SK-MEL-5 (cell line): ENCODE results near the gene RYR2. TPM values are rescaled to one million over a fixed set of nuclear protein-coding genes. Genes with fewer than 3 reads are reported as not detected.

ENCODE experiments used
- DNase-seq: peaks from one replicate; pipeline ENCODE4 v3.0.0-alpha.2; 2016; ENCODE audit warnings: low read depth, low spot score
- in situ Hi-C: cut with HindIII; loops from 2 replicates; pipeline ENCODE4 v1.10.0; 2016; ENCODE audit warnings: low sequenced_read_pairs, high pct_unique_total_duplicates, low pct_unique_long_range_greater_than_20kb
- total RNA-seq: library from RNA; depleted of rRNA; stranded (reverse); fragments of >200 nt; shearing (Covaris generic); gene quantifications from 2 replicates; pipeline ENCODE4 v1.2.3, GENCODE V29; 2014

The RYR2 gene
- total RNA-seq, 1 experiment from 2014 or later, result 0.29 TPM

DNA sequence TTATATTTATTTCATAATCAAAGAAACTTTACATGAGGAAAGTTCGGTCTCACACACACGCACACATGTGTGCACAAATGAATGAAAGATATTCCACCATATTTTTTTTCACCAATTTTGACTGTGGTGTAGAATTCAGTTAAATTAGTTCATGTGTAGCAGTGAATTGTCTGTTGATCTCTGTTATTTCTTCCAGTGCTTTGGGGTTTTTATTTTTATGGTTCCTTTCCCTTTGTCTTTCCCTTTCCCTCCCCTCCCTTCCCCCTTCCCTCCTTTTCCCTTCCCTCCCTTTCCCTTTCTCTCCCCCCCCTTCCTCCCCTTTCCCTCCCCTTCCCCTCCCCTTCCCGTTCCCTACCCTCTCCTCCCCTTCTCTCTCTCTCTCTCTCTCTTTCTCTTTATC, 8.9 kb downstream of the RYR2 start:
- DNase-seq, result no peak
- in situ Hi-C loops, result no loop called here

DNA sequence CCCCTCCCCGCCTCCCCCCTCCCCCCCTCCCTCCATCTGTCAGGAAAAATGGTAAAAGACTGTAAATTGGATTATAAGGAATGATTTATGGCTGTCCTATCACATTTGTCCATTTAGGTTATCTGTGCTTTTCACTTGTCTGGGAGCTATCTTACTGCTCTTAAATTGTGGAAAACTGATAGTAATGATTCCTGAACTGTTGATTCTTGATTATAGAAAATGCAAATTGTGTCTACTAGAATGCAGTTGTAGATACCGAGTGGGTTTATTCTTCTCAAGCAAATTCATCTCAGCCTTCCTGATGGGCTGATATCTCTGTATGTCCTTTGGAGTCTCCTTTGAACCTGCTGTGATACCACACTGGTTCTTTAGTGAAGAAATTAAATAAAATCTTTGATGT, 12.3 kb downstream of the RYR2 start:
- DNase-seq, result no peak
- in situ Hi-C loops, result no loop called here

DNA sequence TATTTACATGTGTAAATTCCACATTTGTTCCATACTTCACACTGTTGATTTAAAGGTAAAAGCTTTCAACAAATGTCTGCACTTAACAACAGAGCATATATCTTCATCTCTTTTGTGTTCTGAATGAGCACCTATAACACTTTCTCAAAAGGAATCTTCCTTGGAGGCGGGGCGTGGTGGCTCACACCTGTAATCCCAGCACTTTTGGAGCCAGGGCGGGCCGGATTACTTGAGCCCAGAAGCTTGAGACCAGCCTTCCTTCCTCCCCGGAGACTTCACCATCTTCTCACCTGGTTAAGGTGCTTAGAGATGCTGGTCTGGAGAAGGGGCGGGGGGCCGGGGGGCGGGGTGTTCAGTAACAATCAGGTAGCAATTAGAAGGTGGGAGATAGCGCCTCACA, 16.5 kb downstream of the RYR2 start:
- DNase-seq, result no peak
- in situ Hi-C loops, result no loop called here

DNA sequence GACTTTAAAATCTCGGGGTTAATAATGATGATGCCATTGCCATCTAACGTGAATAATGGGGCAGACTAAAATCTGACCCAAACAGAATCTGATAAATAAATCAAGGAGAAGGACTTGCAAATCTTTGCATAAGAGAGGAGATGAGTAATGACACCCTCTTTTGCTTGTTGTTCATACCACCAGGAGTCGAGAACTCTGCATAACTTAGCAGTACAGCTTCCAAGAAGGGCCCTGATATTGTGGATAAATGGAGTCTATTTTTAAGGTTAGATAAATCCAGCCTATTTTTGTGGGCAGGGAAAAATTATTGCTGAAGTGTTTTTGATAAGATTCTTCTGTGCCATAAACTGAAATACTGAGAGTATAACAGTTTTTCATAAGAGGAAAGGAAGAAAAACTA, 17.3 kb downstream of the RYR2 start:
- in situ Hi-C loops, result no loop called here
- DNase-seq, result no peak

DNA sequence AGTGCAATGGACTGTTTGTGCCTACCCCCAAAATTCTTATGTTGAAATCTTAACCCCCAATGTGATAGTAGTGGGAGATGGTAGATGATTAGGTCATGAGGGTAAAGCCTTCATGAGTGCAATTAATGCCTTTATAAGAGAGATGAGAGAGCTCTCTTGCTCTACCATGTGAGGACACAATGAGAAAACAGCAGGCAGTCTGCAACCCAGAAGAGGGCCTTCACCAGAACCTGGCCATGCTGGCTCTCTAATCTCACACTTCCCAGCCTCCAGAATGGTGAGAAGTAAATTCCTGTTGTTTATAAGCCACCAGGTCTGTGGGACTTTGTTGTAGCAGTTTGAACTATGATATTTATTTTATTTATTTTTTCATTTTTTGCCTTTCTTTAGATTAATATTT, 21.0 kb downstream of the RYR2 start:
- DNase-seq, result no peak
- in situ Hi-C loops, result no loop called here

DNA sequence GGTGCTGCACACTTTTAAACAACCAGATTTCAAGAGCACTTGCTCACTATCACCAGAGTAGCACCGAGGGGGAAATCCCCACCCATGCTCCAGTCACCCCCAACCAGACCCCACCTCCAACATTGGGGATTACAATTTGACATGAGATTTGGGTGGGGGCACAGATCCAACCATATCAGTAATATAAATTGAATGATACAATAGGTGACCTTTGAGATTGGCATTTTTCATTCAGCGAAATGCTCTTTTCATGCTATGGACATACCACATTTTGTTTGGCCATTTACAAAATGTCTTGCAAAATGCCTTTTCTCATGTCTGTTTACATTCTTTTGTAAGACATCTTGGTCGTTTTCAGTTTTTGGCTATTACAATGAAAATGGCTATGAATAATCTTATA, 23.9 kb downstream of the RYR2 start:
- in situ Hi-C loops, result no loop called here

DNA sequence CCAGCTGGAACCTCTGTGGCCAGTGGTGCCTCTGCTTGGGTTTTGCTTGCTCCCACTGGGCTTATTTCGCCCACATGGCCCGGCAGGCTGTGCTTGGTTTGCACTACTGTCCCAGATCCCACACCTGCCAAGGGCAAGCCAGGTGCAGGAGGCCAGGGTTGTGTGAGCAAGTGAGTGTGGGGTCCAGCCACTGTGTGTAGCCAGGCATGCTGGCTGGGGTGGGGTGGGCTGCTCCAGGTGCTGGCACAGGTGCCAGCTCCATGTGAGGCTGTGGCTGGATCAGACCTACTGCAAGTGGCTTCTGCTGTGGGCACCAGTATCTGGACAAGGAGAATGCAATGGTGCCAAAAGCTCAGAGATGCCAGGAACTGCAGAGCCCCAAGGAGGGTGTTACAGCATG, 28.5 kb downstream of the RYR2 start:
- no peak for DNase-seq
- in situ Hi-C loops, result no loop called here

More for the DNA sequence above, 23.9 kb downstream of the RYR2 start:
- DNase-seq, result no peak

DNA sequence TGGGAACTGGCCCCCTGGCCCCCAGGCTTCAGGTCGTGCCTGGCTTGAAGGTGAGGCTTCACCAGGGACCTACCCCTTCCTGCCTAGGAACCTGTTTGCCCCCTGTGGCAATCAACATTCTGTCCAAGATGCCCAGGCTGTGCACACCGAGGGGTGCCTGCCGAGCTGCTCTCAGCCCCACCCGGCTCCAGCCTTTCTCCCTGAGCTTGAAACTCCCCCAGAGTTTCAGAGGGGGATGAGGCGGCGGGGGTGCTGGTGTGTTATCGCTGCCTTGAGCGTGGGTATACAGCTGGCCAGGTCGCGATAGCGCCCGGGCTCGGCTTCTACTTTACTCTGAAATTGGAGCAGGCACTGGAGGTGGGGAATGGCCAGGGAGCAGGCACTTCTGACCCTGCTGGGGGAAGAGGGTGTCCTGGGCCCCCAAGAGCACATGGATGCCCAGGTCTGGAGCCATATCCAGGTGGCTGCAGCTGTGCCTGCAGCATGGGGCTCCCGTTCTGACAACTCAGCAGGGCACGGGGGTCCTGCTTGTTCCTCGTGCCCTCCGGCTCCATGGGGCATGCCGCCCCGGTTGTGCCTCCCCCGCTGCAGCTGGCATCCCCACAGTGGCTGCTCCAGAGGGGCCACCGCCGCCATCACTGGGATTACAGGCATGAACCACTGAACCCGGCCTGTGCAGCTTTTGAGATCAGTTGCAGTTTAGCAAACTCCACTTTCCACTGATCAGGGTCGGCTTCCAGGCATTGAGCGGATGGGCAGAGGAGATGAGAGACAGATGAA, 29.8 kb downstream of the RYR2 start:
- in situ Hi-C loops, result no loop called here
- no peak for DNase-seq

DNA sequence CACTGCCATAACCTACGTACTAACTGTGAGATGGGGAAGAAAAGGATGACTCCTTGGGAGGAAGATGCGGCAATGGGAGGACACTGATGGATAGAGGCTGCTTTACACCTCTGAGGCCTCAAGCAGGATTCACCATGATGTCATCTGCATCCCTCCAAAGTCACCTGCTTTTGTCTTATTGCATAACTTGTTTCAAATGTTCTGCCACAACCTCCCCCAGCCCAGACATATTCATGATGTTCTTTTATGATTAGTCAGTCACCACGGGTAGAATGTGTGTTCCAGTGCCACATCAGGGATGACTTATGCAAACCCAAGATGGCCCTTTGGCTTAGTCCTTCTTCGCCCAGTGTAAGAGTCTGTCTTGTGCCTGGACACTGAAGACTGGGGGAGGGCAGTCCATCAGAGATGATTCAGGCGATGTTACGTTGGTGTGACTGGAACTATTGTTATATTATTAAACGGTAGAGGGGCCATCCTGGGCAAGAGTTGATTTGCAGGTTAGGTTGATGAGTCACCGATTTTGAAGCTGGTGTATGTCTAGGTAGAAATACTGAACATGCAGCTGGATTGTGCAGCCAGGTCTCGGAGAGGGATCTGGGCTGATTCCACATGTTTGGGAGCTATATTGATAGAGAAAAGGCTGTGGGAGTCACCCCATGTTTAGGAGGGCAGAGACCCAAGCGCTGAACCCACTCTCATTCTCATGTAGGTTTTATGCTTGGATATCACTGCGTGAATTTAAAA, 32.6 kb downstream of the RYR2 start:
- in situ Hi-C loops, result no loop called here
- DNase-seq, result no peak

DNA sequence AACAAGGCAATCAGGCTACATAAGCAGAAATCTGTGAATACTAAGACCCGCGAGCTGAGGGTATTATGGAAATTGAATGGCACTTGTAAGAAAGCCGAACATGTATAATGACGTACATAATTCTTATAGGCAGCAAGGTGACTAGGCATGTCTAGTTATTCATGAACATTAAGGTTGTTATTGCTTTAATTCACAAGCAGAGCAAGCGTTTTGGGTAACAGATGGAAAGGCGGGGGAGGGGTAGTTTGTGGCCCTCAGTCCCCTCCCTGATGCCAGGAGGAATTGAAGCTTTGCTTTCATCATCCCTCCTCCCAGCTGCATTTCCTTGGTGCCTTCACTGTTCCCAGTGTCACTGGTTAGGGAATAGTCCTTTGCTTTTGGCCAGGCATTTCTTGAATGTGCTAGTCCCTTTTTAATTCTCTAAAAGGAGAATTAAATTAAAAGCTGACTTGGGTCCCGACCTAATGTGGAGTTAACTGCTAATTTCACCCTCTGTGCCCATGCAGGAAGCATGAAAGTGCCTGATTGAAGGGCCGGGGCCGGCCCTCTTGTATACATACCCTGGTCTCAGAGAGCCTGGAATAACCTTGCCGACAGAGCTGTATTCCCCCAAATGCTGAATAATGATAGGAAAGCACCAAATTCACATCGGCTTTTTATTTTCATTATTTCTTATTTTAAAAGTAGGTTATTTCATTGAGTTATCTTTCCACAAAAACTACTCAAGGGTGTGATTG, 42.5 kb downstream of the RYR2 start:
- in situ Hi-C loops, result no loop called here
- no peak for DNase-seq

DNA sequence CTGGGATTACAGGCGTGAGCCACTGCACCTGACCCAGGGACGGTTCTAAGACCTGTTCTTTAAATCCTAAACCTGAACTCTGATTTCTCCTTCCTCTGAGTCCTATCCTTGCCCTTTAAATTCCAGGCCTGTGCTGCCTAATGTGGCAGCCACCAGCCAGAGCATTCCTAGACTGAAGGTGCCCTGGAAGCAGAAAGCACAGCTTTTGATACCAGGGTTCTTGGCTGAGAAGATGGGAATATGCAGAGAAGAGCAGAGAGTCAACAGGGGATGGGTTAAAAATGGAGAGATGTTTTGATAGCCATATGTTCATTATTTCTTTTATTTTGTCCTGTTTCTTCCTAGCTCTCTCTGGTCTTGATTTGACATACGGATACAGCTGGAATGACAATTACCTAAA, 49.7 kb downstream of the RYR2 start:
- in situ Hi-C loops, result no loop called here
- no peak for DNase-seq

DNA sequence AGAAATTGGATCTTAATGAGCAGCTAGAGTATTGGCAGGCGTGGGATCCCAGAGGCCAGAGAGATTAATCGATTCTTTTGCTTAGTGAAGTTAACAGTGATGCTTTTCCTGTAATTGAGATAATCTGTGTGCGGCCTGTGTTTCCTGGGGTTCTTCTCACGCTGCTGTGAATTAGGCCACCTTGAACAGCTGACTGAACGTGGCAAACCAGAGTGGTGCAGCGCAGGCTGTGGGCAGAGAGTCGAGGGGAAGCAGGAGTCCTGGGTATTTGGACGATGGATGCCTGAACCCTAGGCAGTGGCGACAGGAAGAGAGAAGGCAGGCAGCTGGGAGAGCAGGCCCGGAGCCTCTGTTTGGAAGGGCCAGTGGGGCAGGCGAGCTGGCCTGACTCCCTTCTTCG, 51.7 kb downstream of the RYR2 start:
- in situ Hi-C loops, result no loop called here
- DNase-seq, result no peak

DNA sequence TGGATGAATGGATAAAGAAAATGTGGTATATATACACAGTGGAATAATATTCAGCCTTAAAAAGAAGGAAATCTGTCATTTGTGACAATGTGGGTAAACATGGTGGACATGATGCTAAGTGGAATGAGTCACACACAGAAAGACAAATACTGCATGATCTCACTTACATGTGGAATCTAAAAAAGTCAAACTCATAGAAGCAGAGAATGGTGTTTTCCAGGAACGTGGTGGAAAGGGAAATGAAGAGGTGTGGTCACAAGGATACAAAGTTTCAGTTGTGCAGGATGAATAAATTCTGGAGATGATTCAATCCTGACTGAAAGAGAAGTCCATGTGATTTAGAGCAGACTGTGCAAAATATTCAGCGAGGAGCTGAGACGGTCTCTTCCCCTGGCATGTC, 56.6 kb downstream of the RYR2 start:
- in situ Hi-C loops, result no loop called here
- DNase-seq, result peak; percentile 13

DNA sequence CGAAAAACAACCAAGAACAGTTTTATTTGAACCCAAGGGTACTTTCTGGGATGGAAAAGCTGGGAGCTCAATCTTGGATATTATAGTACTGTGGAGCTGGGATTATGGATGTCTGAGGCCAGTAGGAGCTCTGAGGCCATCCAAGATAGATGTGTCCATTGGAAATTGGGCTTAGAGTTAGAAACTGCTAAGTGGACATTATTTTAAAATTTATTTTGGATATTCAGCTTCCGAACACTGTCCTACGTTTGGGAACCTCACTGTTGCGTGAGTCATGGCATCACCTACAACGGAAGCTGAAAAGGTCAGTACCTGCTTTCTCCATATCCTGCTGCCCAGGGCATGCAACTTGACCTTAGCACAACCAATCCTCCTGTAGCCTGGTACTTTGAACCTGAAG, 61.0 kb downstream of the RYR2 start:
- in situ Hi-C loops, result no loop called here
- DNase-seq, result no peak

DNA sequence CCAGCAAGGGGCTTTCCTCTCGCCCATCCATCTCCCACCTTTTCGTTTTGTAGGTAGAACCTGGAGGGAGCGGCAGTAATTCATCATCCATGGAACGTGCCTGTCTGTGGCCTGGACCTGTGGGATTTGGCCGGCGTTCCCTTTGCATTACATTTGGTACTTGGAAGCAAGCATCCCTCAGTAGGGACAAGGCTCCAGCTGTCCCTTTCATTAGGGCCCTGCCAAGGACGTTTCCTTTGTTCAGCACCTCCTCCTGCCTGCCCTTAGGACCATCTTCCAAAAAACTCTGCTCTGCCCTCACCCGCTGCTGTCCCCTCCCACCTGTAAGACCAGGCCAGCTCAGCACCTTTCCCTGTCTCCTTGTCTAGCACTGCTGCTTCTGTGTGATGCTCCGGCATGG, 62.1 kb downstream of the RYR2 start:
- in situ Hi-C loops, result no loop called here
- no peak for DNase-seq

DNA sequence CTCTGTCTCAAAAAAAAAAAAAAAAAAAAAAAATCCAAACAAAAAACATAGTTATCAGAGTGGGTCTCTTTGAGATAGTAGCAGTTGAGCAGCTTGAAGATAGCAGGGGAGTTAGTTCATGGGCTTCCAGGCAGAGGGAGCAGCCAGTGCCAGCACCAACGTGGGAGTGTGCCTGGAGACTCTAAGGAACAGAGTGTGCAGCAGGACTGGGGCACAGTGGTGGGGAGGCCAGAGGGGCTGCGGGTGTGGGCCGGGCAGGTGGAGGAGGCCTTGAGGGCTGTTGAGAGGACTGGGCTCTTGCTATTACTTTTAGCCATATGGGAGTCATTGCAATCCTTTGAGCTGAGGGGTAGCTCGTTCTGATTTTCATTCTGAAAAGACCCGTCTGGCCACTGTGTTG, 63.8 kb downstream of the RYR2 start:
- in situ Hi-C loops, result no loop called here
- no peak for DNase-seq

DNA sequence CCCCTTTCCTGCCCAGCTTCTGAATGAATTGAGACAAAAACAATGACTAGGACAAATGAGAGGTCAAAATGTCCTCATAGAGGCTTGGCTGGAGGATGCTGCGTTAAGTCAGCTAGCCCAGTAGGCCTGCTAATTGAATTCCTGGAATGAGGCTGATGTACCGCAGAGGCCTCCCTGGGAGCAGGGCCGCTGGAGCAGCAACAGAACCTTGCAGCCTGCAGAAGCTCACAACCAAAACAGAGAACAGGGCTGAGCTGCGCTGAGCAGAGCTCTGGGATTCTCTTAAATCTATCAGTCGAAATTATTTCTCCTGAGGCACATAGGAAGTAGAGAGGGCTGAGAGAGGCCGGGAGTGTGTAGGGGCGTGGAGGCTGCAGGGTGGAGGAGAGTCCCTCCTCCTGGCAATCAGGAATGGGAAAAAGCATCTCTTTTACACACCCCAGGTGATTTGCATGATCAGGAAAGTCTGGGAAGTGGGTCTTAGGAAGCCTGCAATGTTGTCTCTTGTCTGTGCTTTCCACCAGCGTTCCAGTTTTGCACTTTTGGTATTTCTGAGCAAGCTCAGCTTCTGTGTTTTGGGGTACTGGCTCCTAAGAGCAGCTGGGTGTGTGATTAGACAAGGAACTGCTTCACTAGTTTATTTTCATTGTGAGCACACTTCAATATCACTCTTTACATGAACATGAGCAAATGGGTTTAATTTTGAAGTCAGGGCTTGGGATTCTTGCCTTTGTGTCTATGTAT, 66.5 kb downstream of the RYR2 start:
- in situ Hi-C loops, result no loop called here
- no peak for DNase-seq

DNA sequence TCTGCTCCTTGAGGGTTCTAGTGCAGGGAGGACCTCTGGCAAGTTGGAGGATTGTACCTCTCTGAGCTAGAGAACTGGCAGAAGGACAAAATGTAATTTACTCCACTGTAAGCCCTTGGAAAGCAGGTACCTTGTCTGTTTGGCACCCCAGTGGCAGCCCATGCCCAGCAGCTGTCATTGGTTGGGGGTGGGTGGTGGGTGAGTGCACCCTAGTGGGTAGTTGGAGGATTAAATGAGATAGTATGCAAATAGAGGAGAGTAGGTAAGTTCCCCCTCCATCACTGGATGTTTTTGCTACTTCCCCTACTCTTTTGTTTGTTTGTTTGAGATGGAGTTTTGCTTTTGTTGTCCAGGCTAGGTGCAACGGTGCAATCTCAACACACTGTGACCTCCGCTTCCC, 69.8 kb downstream of the RYR2 start:
- DNase-seq, result no peak
- in situ Hi-C loops, result no loop called here
